SK-N-SH (cell line): Measurements from ENCODE around the gene CLRN3. TPM values are rescaled to one million over a fixed set of nuclear protein-coding genes. Genes with fewer than 3 reads are reported as not detected.

ENCODE experiments used
- CTCF ChIA-PET: fragments of 300-600, 350-600 bp; formaldehyde crosslinking; extraction: SDS; loops from one replicate; lab custom pipeline; 2021; lab: Yijun Ruan, JAX
- POLR2A ChIA-PET: fragments of 350-600 bp; sonication (Branson Sonifier 250); formaldehyde crosslinking; extraction: SDS; loops from one replicate; lab custom pipeline; 2020; ENCODE audit warnings: antibody characterized with exemption, inconsistent platforms; lab: Yijun Ruan, JAX
- DNase-seq: peaks from one replicate; pipeline ENCODE4 v3.0.0; 2012
- H2AFZ ChIP-seq: fragments of 200-600 bp; sonication (generic); 2 replicates; pipeline ENCODE4 v1.8.1; 2016; ENCODE audit warnings: antibody characterized with exemption, mild to moderate bottlenecking, low read depth
- H3F3A ChIP-seq: fragments of 200-600 bp; sonication (generic); replicated peaks from 2 replicates; pipeline ENCODE3; 2016; ENCODE audit warnings: antibody characterized with exemption, mild to moderate bottlenecking; ENCODE audit not compliant: insufficient read depth
- H3K27ac ChIP-seq, 2 experiments: fragments of 200-500 bp in 1 of 2; fragments of 200-600 bp in 1 of 2; sonication (Bioruptor generic) in 1 of 2; sonication (generic), shearing (Covaris generic) in 1 of 2; 2 replicates each; pipeline versions ENCODE4 v1.5.1 to v1.6.1; 2014 to 2016; ENCODE audit warnings: low read depth in 2 of 2, inconsistent platforms in 1 of 2, low read length in 1 of 2, mild to moderate bottlenecking in 1 of 2, mixed read lengths in 1 of 2
- H3K27me3 ChIP-seq: fragments of 200-600 bp; sonication (generic), shearing (Covaris generic); 2 replicates; pipeline ENCODE4 v1.6.1; 2016; ENCODE audit warnings: mixed run types; ENCODE audit not compliant: insufficient read depth
- H3K36me3 ChIP-seq, 2 experiments: fragments of 200-500 bp in 1 of 2; fragments of 200-600 bp in 1 of 2; sonication (Bioruptor generic) in 1 of 2; sonication (generic) in 1 of 2; replicated peaks in 1 of 2; 2 replicates each; pipeline versions ENCODE3 to v1.5.1; 2014 to 2016; ENCODE audit warnings: low read length in 1 of 2, mild to moderate bottlenecking in 1 of 2; ENCODE audit not compliant: insufficient read depth in 2 of 2, control insufficient read depth in 1 of 2
- H3K4me1 ChIP-seq, 2 experiments: fragments of 200-500 bp in 1 of 2; fragments of 200-600 bp in 1 of 2; sonication (Bioruptor generic) in 1 of 2; sonication (generic), shearing (Covaris generic) in 1 of 2; 2 replicates each; pipeline versions ENCODE4 v1.5.1 to v1.6.1; 2014 to 2016; ENCODE audit warnings: low read depth in 1 of 2, low read length in 1 of 2, mixed run types in 1 of 2; ENCODE audit not compliant: insufficient read depth in 2 of 2, control insufficient read depth in 1 of 2
- H3K4me2 ChIP-seq: fragments of 200-600 bp; sonication (generic), shearing (Covaris generic); 2 replicates; pipeline ENCODE4 v1.6.1; 2017; ENCODE audit warnings: mixed run types
- H3K4me3 ChIP-seq, 2 experiments: fragments of 200-500 bp in 1 of 2; fragments of 200-600 bp in 1 of 2; sonication (Bioruptor generic) in 1 of 2; sonication (generic), shearing (Covaris generic) in 1 of 2; 2 replicates each; pipeline versions ENCODE4 v1.5.1 to v1.8.1; 2014 to 2016; ENCODE audit warnings: low read depth in 2 of 2, inconsistent platforms in 1 of 2, low read length in 1 of 2, mild to moderate bottlenecking in 1 of 2, mixed read lengths in 1 of 2, moderate library complexity in 1 of 2
- H3K79me2 ChIP-seq: fragments of 200-600 bp; sonication (generic); 2 replicates; pipeline ENCODE4 v1.8.1; 2017; ENCODE audit warnings: mild to moderate bottlenecking; ENCODE audit not compliant: insufficient read depth
- H3K9ac ChIP-seq: fragments of 200-600 bp; sonication (generic); 2 replicates; pipeline ENCODE4 v1.6.1; 2017; ENCODE audit warnings: mixed run types
- H3K9me2 ChIP-seq: fragments of 200-600 bp; sonication (generic); 2 replicates; pipeline ENCODE4 v1.6.1; 2017; ENCODE audit warnings: mixed run types
- H3K9me3 ChIP-seq: fragments of 200-600 bp; sonication (generic); 2 replicates; pipeline ENCODE4 v1.6.1; 2017; ENCODE audit warnings: mixed run types, mild to moderate bottlenecking, moderate library complexity
- H4K20me1 ChIP-seq: fragments of 200-600 bp; sonication (generic); 2 replicates; pipeline ENCODE4 v1.6.1; 2017; ENCODE audit warnings: mild to moderate bottlenecking, mixed run types; ENCODE audit not compliant: insufficient read depth
- FOSL2 ChIP-seq: IDR thresholded peaks from 2 replicates; pipeline ENCODE4 v1.4.0; 2012; ENCODE audit warnings: low read depth, mild to moderate bottlenecking, moderate library complexity, borderline replicate concordance
- FOXJ3 ChIP-seq: sonication (generic); formaldehyde crosslinking; IDR thresholded peaks from 2 replicates; pipeline ENCODE4 v1.5.1; 2020; ENCODE audit warnings: mild to moderate bottlenecking, missing genetic modification reagents
- FOXM1 ChIP-seq: IDR thresholded peaks from 2 replicates; pipeline ENCODE4 v1.4.0; 2012; ENCODE audit warnings: low read depth, mild to moderate bottlenecking
- GABPA ChIP-seq: IDR thresholded peaks from 2 replicates; pipeline ENCODE4 v1.4.0; 2012; ENCODE audit warnings: low read depth, mild to moderate bottlenecking
- JUND ChIP-seq: IDR thresholded peaks from 2 replicates; pipeline ENCODE4 v1.4.0; 2012
- MAX ChIP-seq: IDR thresholded peaks from 2 replicates; pipeline ENCODE4 v1.4.0; 2012; ENCODE audit warnings: low read depth
- POLR2AphosphoS5 ChIP-seq: IDR thresholded peaks from 2 replicates; pipeline ENCODE4 v1.6.1; 2012; ENCODE audit warnings: low read depth, low read length
- RCOR1 ChIP-seq: fragments of 150-350 bp; IDR thresholded peaks from 2 replicates; pipeline ENCODE4 v1.6.1; 2017; ENCODE audit warnings: antibody characterized with exemption, low read length
- REST ChIP-seq: IDR thresholded peaks from 2 replicates; pipeline ENCODE4 v1.6.1; 2012; ENCODE audit warnings: mild to moderate bottlenecking, low read depth, low read length, moderate library complexity
- RXRA ChIP-seq: IDR thresholded peaks from 2 replicates; pipeline ENCODE4 v1.4.0; 2012; ENCODE audit warnings: low read depth, mild to moderate bottlenecking, borderline replicate concordance
- SMC3 ChIP-seq: IDR thresholded peaks from 2 replicates; pipeline ENCODE4 v1.6.1; 2012; ENCODE audit warnings: low read depth, low read length, improper control_type of control experiment
- TCF12 ChIP-seq: IDR thresholded peaks from 2 replicates; pipeline ENCODE4 v1.4.0; 2012
- TEAD4 ChIP-seq: IDR thresholded peaks from 2 replicates; pipeline ENCODE4 v1.4.0; 2012; ENCODE audit warnings: mild to moderate bottlenecking, borderline replicate concordance; ENCODE audit not compliant: insufficient read depth
- USF2 ChIP-seq: fragments of 150-350 bp; IDR thresholded peaks from 2 replicates; pipeline ENCODE4 v1.6.1; 2017; ENCODE audit warnings: antibody characterized with exemption, low read length, low read depth, borderline replicate concordance
- WGBS: methylation state at CpG from one replicate; pipeline ENCODE4 v1.1.6; 2017; ENCODE audit warnings: low lambda C conversion rate; 5-methylcytosine and 5-hydroxymethylcytosine counted together
- polyA plus RNA-seq, 3 experiments: library from polyadenylated mRNA; depleted of rRNA; stranded (reverse); fragments of >200 nt; gene quantifications; 2 replicates each; pipeline ENCODE4 v1.2.3, GENCODE V29; 2012

CLRN3 gene
- polyA plus RNA-seq, 1 of the 3 experiments (the other 2 are of a cell fraction): 0.25 TPM

GRCh38 chr10:127909716-127910463 lies 17.1 kb upstream of the CLRN3 start:
- no peaks in the 10 kb centered on the region for H3K9me3 ChIP-seq
- no peaks in the 10 kb centered on the region for H3K36me3 ChIP-seq
- H3K4me1 ChIP-seq: peaks cover 0 to 17% of the 10 kb centered on the region in 2 experiments; a peak in 2 of 4 replicates
- H2AFZ ChIP-seq: no peak overlapping the region
- H3K27me3 ChIP-seq: no peaks in the 10 kb centered on the region
- DNase-seq: no peak
- no peak for TF ChIP-seq RXRA
- TF ChIP-seq POLR2AphosphoS5: no peak
- no peak for TF ChIP-seq RCOR1
- TF ChIP-seq USF2: no peak
- no peak for TF ChIP-seq TEAD4
- no peak for TF ChIP-seq SMC3
- no peak for TF ChIP-seq GABPA
- TF ChIP-seq TCF12: no peak
- TF ChIP-seq MAX: no peak
- TF ChIP-seq FOSL2: no peak
- TF ChIP-seq JUND: no peak
- TF ChIP-seq FOXJ3 (CRISPR knock-in tag): no peak
- TF ChIP-seq FOXM1: no peak
- TF ChIP-seq REST: no peak
- POLR2A ChIA-PET: no interaction called here
- H3K27ac ChIP-seq: no peak overlapping the region
- no peaks in the 10 kb centered on the region for H3F3A ChIP-seq
- no peak overlapping the region for H3K4me3 ChIP-seq
- no peaks in the 10 kb centered on the region for H4K20me1 ChIP-seq
- no peak overlapping the region for H3K9ac ChIP-seq
- H3K4me2 ChIP-seq: no peak overlapping the region
- WGBS: 89% methylated on average over 7 of the region's 7 CpGs
- no peaks in the 10 kb centered on the region for H3K9me2 ChIP-seq
- H3K79me2 ChIP-seq: no peaks in the 10 kb centered on the region; the same call in 1 of the 2 replicates
- CTCF ChIA-PET: interaction anchor here (0.6 to 13.6 kb wide), 4 partner anchors 12 to 139 kb away, joined by 4 to 389 read pairs (median 98); no protein-coding TSS in a partner anchor
